Lung (tissue), 12 donors: ENCODE results near the gene PCDHGB2. TPM values are rescaled to one million over a fixed set of nuclear protein-coding genes. Genes with fewer than 3 reads are reported as not detected.
"Not testable (repeated sequence)": the region's sequence is repeated elsewhere in the genome, so short reads cannot be mapped to it uniquely, and the experiment has no call there.

Experiments used
- ATAC-seq: fragments of 200-7000 bp; cut with Tn5 transposase; one replicate; pipeline ENCODE4 v1.9.1; 2020; ENCODE audit warnings: moderate number of reproducible peaks; ENCODE audit not compliant: insufficient read depth, low FRiP score
- DNase-seq, 3 donors: peaks; one replicate each; pipeline ENCODE4 v3.0.0-alpha.2; 2013 to 2017
- H3K27ac ChIP-seq, 2 donors: one replicate each; pipeline ENCODE4 v1.5.1; 2013; ENCODE audit warnings: mild to moderate bottlenecking in 2 of 2, moderate library complexity in 2 of 2, control low read depth in 1 of 2, inconsistent platforms in 1 of 2, low read depth in 1 of 2, low read length in 1 of 2
- H3K27me3 ChIP-seq, 3 donors: one replicate each; pipeline ENCODE4 v1.5.1; 2013; ENCODE audit warnings: low read length in 2 of 3; ENCODE audit not compliant: control insufficient read depth in 3 of 3, insufficient read depth in 3 of 3
- H3K36me3 ChIP-seq, 4 donors: one replicate each; pipeline ENCODE4 v1.5.1; 2013; ENCODE audit warnings: low read length in 4 of 4, mild to moderate bottlenecking in 1 of 4, moderate library complexity in 1 of 4; ENCODE audit not compliant: control insufficient read depth in 4 of 4, insufficient read depth in 4 of 4
- H3K4me1 ChIP-seq, 5 donors: one replicate each; pipeline ENCODE4 v1.5.1; 2013; ENCODE audit warnings: low read length in 5 of 5, mild to moderate bottlenecking in 2 of 5, moderate library complexity in 1 of 5; ENCODE audit not compliant: control insufficient read depth in 5 of 5, insufficient read depth in 5 of 5
- H3K4me3 ChIP-seq: one replicate; pipeline ENCODE4 v1.5.1; 2013; ENCODE audit warnings: mild to moderate bottlenecking, control low read depth, moderate library complexity
- H3K9ac ChIP-seq, 2 donors: one replicate each; pipeline ENCODE4 v1.5.1; 2013; ENCODE audit warnings: low read length in 2 of 2, control low read depth in 1 of 2; ENCODE audit not compliant: insufficient read depth in 1 of 2
- H3K9me3 ChIP-seq, 4 donors: one replicate each; pipeline ENCODE4 v1.5.1; 2013; ENCODE audit warnings: low read length in 3 of 4, mild to moderate bottlenecking in 1 of 4, moderate library complexity in 1 of 4; ENCODE audit not compliant: control insufficient read depth in 4 of 4, insufficient read depth in 3 of 4
- CTCF ChIP-seq: IDR thresholded peaks from 2 replicates; pipeline ENCODE4 v1.5.1; 2012; ENCODE audit warnings: mild to moderate bottlenecking; ENCODE audit errors: control extremely low read depth, extremely low read depth
- WGBS, 2 donors: extraction: QIAGEN DNeasy Blood & Tissue Kit; methylation state at CpG; one replicate each; pipeline ENCODE4 v1.1.7; 2013; 5-methylcytosine and 5-hydroxymethylcytosine counted together
- polyA plus RNA-seq, 2 donors: library from polyadenylated mRNA; stranded (reverse); fragments of 200-250 nt; gene quantifications; one replicate each; pipeline ENCODE4 v1.2.1, GENCODE V29; 2013
- total RNA-seq, 2 donors: library from RNA; depleted of rRNA in 1 of 2; stranded (reverse); fragments of >200 nt in 1 of 2; gene quantifications; one replicate each; pipeline ENCODE4 v1.2.1, GENCODE V29; 2014 to 2021
- donor health status: control.
- donor health status: control.
- donor health status: Bipolar disorder and iron deficiency.
- donor health status: healthy.
- donor health status: DM: yes; HTN: yes; CAD: no.

Gene PCDHGB2
- total and polyA plus RNA-seq, 4 donors = 0.28 to 10.1 (median 2.5) TPM

GRCh38 chr5:141384471-141385267, 24.9 kb downstream of the PCDHGB2 start:
- no peak for DNase-seq
- 46 to 57% methylated on average over 42 to 43 of the region's 43 CpGs for WGBS, 2 donors

GRCh38 chr5:141387557-141388311, 27.9 kb downstream of the PCDHGB2 start, which contains the start of gene PCDHGB4:
TSS of gene PCDHGB4 (plus strand) at chr5:141387698. CDS start at chr5:141387885, 187 bp downstream.
- H3K36me3 ChIP-seq, H3K4me3 ChIP-seq, H3K27ac ChIP-seq, H3K9ac ChIP-seq, H3K4me1 ChIP-seq, H3K27me3 ChIP-seq: not testable (repeated sequence)
- peak in 2 of 3 donors; percentile 17 to 19 for DNase-seq
- WGBS, 2 donors = 13 to 14% methylated on average over 17 to 22 of the region's 40 CpGs
- H3K9me3 ChIP-seq = peaks cover 3 to 48% (median 26%) of the 10 kb centered on the region in 4 donors
- peak; percentile 62 for ATAC-seq

More at GRCh38 chr5:141384471-141385267, 24.9 kb downstream of the PCDHGB2 start:
- H3K27me3 ChIP-seq = peaks cover 0 to 5% (median 0%) of the 10 kb centered on the region in 3 donors
- H3K9me3 ChIP-seq = peaks cover 6 to 44% (median 31%) of the 10 kb centered on the region in 4 donors
- no peak for TF ChIP-seq CTCF
- H3K4me1 ChIP-seq = no peaks in the 10 kb centered on the region
- ATAC-seq = no peak
- peaks cover 0 to 4% (median 0%) of the 10 kb centered on the region in 4 donors for H3K36me3 ChIP-seq
- no peak overlapping the region for H3K9ac ChIP-seq
- no peak overlapping the region for H3K27ac ChIP-seq
- no peak overlapping the region for H3K4me3 ChIP-seq

GRCh38 chr5:141388661-141389060, 28.9 kb downstream of the PCDHGB2 start:
- ATAC-seq (no peak), DNase-seq (no peak)
- Histone ChIP-seq H3K4me1 (no peaks in the 10 kb centered on the region), H3K27ac (no peak overlapping the region), H3K4me3 (no peak overlapping the region), H3K9ac (no peak overlapping the region), H3K27me3 (peaks cover 0 to 2% (median 0%) of the 10 kb centered on the region in 3 donors), H3K36me3 (peaks cover 0 to 15% (median 0%) of the 10 kb centered on the region in 4 donors), H3K9me3 (peaks cover 3 to 47% (median 23%) of the 10 kb centered on the region in 4 donors)
- TF ChIP-seq CTCF = no peak
- WGBS, 2 donors = 40 to 54% methylated on average over 10 of the region's 10 CpGs
